NCI-H226 (cell line): Measurements from ENCODE around the gene C19orf85.

Source experiments
- DNase-seq: peaks from one replicate; pipeline ENCODE4 v3.0.0-alpha.2; 2015

Gene C19orf85

GRCh38 chr19:55488986-55489710, 24.6 kb upstream of the C19orf85 start:
- DNase-seq, result no peak

GRCh38 chr19:55487924-55488687, 23.6 kb upstream of the C19orf85 start, which contains the start of gene SSC5D:
Gene SSC5D, plus strand, starts transcription at chr19:55488436. Its CDS starts 154 bp downstream, at chr19:55488590.
- peak; percentile 72 for DNase-seq

- DNase-seq, result peak; percentile 99
Observed at GRCh38 chr19:55486971-55487923, 22.7 kb upstream of the C19orf85 start.

GRCh38 chr19:55486043-55486970, 21.8 kb upstream of the C19orf85 start:
- no peak for DNase-seq

- DNase-seq, result no peak
Observed at GRCh38 chr19:55485439-55486011, 21.0 kb upstream of the C19orf85 start.

- DNase-seq, result peak; percentile 68
Observed at GRCh38 chr19:55484593-55485438, 20.3 kb upstream of the C19orf85 start, which contains the start of gene NAT14. Gene NAT14, plus strand, starts transcription at chr19:55485188. Its CDS starts 521 bp downstream, at chr19:55485709.

- DNase-seq, result no peak
Observed at GRCh38 chr19:55483706-55484592, 19.4 kb upstream of the C19orf85 start.

- no peak for DNase-seq
Observed at GRCh38 chr19:55482967-55483705, 18.6 kb upstream of the C19orf85 start.

- DNase-seq, result no peak
Observed at GRCh38 chr19:55482156-55482961, 17.8 kb upstream of the C19orf85 start.

- no peak for DNase-seq
Observed at GRCh38 chr19:55481794-55482155, 17.2 kb upstream of the C19orf85 start.

- DNase-seq, result no peak
Observed at GRCh38 chr19:55481148-55481793, 16.7 kb upstream of the C19orf85 start.

GRCh38 chr19:55479451-55480230, 15.1 kb upstream of the C19orf85 start:
- peak; percentile 1 for DNase-seq

GRCh38 chr19:55479045-55479444, 14.5 kb upstream of the C19orf85 start:
- no peak for DNase-seq

GRCh38 chr19:55478364-55478763, 13.8 kb upstream of the C19orf85 start:
- no peak for DNase-seq

- peak; percentile 1 for DNase-seq
Observed at GRCh38 chr19:55477905-55478304, 13.4 kb upstream of the C19orf85 start.

GRCh38 chr19:55476100-55476775, 11.7 kb upstream of the C19orf85 start, which contains the start of gene ZNF628:
Gene ZNF628, plus strand, starts transcription at chr19:55476617. Its CDS starts 3,294 bp downstream, at chr19:55479911.
- DNase-seq, result peak; percentile 99
